GM13976 (cell line): Measurements from ENCODE around the gene MAB21L3.

Experiments
- DNase-seq: peaks from one replicate; pipeline ENCODE4 v3.0.0; 2012; ENCODE audit warnings: low spot score
- in situ Hi-C: fragments of 300-500 bp; cut with MboI; formaldehyde crosslinking; loops from one replicate; pipeline ENCODE4 v1.12.0; 2022; ENCODE audit warnings: low sequenced_read_pairs, mixed read lengths, inconsistent platforms; ENCODE audit not compliant: unreplicated experiment
- TF ChIP-seq, protein P1 (sequence below): IDR thresholded peaks from 2 replicates; pipeline ENCODE4 v1.5.1; 2012; ENCODE audit warnings: borderline replicate concordance, mild to moderate bottlenecking; ENCODE audit not compliant: insufficient read depth; ENCODE audit errors: extremely low read depth, missing control alignments, control extremely low read depth

MAB21L3 gene

DNA sequence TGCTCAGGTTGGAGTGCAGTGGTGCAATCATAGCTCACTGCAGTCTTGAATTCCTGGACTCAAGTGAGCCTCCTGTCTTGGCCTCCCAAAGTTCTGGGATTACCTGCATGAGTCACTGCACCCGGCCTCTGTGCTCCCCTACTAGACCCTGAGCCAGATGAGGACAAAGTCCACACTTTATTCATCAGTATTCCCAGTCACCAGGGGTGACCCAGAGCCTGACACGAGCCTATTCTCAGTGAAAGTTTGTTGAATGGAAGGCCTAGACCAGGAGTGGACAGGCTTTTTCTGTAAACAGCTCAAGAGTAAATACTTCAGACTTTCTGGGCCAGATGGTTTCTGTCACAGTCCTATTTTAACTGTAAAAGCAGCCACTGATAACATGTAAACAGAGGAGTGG lies 68.2 kb downstream of the MAB21L3 start:
- in situ Hi-C loops, result no loop called here
- DNase-seq, result no peak
- TF ChIP-seq, protein P1, sequence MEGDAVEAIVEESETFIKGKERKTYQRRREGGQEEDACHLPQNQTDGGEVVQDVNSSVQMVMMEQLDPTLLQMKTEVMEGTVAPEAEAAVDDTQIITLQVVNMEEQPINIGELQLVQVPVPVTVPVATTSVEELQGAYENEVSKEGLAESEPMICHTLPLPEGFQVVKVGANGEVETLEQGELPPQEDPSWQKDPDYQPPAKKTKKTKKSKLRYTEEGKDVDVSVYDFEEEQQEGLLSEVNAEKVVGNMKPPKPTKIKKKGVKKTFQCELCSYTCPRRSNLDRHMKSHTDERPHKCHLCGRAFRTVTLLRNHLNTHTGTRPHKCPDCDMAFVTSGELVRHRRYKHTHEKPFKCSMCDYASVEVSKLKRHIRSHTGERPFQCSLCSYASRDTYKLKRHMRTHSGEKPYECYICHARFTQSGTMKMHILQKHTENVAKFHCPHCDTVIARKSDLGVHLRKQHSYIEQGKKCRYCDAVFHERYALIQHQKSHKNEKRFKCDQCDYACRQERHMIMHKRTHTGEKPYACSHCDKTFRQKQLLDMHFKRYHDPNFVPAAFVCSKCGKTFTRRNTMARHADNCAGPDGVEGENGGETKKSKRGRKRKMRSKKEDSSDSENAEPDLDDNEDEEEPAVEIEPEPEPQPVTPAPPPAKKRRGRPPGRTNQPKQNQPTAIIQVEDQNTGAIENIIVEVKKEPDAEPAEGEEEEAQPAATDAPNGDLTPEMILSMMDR, result no peak

- in situ Hi-C loops, result no loop called here
- TF ChIP-seq, protein P1, result no peak
- no peak for DNase-seq
Measured at GRCh38 chr1:116179964-116180363, 68.8 kb downstream of the MAB21L3 start.

GRCh38 chr1:116182019-116182714 lies 71.0 kb downstream of the MAB21L3 start:
- in situ Hi-C loops, result no loop called here
- DNase-seq, result no peak
- TF ChIP-seq, protein P1, result no peak
